ENCODE data around the gene CNTN5.
"Not testable (repeated sequence)": the region's sequence is repeated elsewhere in the genome, so short reads cannot be mapped to it uniquely, and the experiment has no call there.

DNA sequence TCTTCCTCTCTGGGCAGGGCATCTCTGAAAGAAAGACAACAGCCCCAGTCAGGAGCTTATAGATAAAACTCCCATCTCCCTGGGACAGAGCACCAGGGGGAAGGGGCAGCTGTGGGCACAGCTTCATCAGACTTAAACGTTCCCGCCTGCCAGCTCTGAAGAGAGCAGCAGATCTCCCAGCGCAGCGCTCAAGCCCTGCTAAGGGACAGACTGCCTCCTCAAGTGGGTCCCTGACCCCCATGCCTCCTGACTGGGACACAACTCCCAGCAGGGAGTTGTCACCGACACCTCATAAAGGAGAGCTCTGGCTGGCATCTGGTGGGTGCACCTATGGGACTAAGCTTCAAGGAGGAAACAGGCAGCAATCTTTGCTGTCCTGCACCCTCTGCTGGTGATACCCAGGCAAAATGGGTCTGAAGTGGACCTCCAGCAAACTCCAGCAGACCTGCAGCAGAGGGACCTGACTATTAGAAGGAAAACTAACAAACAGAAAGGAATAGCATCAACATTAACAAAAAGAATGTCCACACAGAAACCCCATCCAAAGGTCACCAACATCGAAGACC, 1236.6 kb downstream of the CNTN5 start:
- TF ChIP-seq, protein P1, sequence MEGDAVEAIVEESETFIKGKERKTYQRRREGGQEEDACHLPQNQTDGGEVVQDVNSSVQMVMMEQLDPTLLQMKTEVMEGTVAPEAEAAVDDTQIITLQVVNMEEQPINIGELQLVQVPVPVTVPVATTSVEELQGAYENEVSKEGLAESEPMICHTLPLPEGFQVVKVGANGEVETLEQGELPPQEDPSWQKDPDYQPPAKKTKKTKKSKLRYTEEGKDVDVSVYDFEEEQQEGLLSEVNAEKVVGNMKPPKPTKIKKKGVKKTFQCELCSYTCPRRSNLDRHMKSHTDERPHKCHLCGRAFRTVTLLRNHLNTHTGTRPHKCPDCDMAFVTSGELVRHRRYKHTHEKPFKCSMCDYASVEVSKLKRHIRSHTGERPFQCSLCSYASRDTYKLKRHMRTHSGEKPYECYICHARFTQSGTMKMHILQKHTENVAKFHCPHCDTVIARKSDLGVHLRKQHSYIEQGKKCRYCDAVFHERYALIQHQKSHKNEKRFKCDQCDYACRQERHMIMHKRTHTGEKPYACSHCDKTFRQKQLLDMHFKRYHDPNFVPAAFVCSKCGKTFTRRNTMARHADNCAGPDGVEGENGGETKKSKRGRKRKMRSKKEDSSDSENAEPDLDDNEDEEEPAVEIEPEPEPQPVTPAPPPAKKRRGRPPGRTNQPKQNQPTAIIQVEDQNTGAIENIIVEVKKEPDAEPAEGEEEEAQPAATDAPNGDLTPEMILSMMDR (conservative IDR thresholded peaks at IDR 0.05; ENCODE audit: low read depth, low read length) = not testable (repeated sequence)
- TF ChIP-seq EZH2phosphoT487 (IDR thresholded peaks at IDR 0.05; ENCODE audit: borderline replicate concordance, low read length) = not testable (repeated sequence)
